Peyer's patch (tissue), 4 donors: ENCODE results near the gene PLXNA4. TPM values are rescaled to one million over a fixed set of nuclear protein-coding genes. Genes with fewer than 3 reads are reported as not detected.

Experiments used
- DNase-seq, 3 donors: peaks; one replicate each; pipeline ENCODE4 v3.0.0-alpha.2; 2017 to 2019
- H3K27ac ChIP-seq, 4 donors: fragments of 200-600 bp; sonication (generic); one replicate each; pipeline ENCODE4 v1.5.1; 2016 to 2019
- H3K27me3 ChIP-seq, 2 donors: fragments of 200-600 bp; sonication (generic); one replicate each; pipeline ENCODE4 v1.5.1; 2019
- H3K36me3 ChIP-seq, 3 donors: fragments of 200-600 bp; sonication (generic); one replicate each; pipeline ENCODE4 v1.5.1; 2016 to 2019
- H3K4me1 ChIP-seq, 4 donors: fragments of 200-600 bp; sonication (generic); one replicate each; pipeline ENCODE4 v1.5.1; 2016 to 2019
- H3K4me3 ChIP-seq, 4 donors: fragments of 200-600 bp; sonication (generic); 1 replicate in 3 of 4; 2 replicates in 1 of 4; pipeline ENCODE4 v1.5.1; 2016 to 2019; ENCODE audit warnings: mild to moderate bottlenecking in 1 of 4
- H3K9me3 ChIP-seq, 4 donors: fragments of 200-600 bp; sonication (generic); one replicate each; pipeline ENCODE4 v1.5.1; 2016 to 2019; ENCODE audit warnings: mild to moderate bottlenecking in 1 of 4
- CTCF ChIP-seq, 6 experiments: fragments of 450-650 bp in 4 of 6; fragments of 200-600 bp in 2 of 6; sonication (generic) in 1 of 6; IDR thresholded peaks; one replicate each; pipeline ENCODE4 v1.5.1; 2017 to 2019; ENCODE audit warnings: antibody characterized with exemption in 6 of 6, mild to moderate bottlenecking in 3 of 6, moderate library complexity in 1 of 6
- POLR2A ChIP-seq, 2 donors: fragments of 450-650 bp; IDR thresholded peaks; one replicate each; pipeline ENCODE4 v1.5.1; 2017; ENCODE audit warnings: antibody characterized with exemption in 2 of 2, mild to moderate bottlenecking in 2 of 2, moderate library complexity in 2 of 2
- total RNA-seq, 4 donors: library from RNA; depleted of rRNA; stranded (reverse); fragments of >200 nt; gene quantifications; one replicate each; pipeline ENCODE4 v1.1.0, GENCODE V29; 2016

Gene PLXNA4
- total RNA-seq, 4 donors from 2014 or later, result 1.4 to 3.8 (median 3.0) TPM

- Histone ChIP-seq H3K4me1 (no peaks in the 10 kb centered on the region), H3K36me3 (no peaks in the 10 kb centered on the region), H3K4me3 (no peak overlapping the region), H3K27ac (no peak overlapping the region), H3K9me3 (no peaks in the 10 kb centered on the region), H3K27me3 (no peaks in the 10 kb centered on the region)
- TF ChIP-seq POLR2A (IDR thresholded peaks at IDR 0.05), result no peak
- TF ChIP-seq CTCF (IDR thresholded peaks at IDR 0.05), result no peak
- DNase-seq, result no peak
Measured at GRCh38 chr7:132509643-132510042, 66.6 kb downstream of the PLXNA4 start.

GRCh38 chr7:132508724-132509353, 67.4 kb downstream of the PLXNA4 start:
- no peak overlapping the region for H3K27ac ChIP-seq
- no peak for TF ChIP-seq CTCF (IDR thresholded peaks at IDR 0.05)
- no peak for TF ChIP-seq POLR2A (IDR thresholded peaks at IDR 0.05)
- no peak for DNase-seq

GRCh38 chr7:132504852-132505251, 71.4 kb downstream of the PLXNA4 start:
- no peaks in the 10 kb centered on the region for H3K27me3 ChIP-seq
- H3K4me1 ChIP-seq, result no peaks in the 10 kb centered on the region
- no peaks in the 10 kb centered on the region for H3K9me3 ChIP-seq
- H3K4me3 ChIP-seq, result no peak overlapping the region
- no peak overlapping the region for H3K27ac ChIP-seq
- TF ChIP-seq POLR2A (IDR thresholded peaks at IDR 0.05) (no peak), CTCF (IDR thresholded peaks at IDR 0.05) (no peak)
- DNase-seq, result no peak
- no peaks in the 10 kb centered on the region for H3K36me3 ChIP-seq

More at GRCh38 chr7:132508724-132509353, 67.4 kb downstream of the PLXNA4 start:
- no peaks in the 10 kb centered on the region for H3K9me3 ChIP-seq
- H3K36me3 ChIP-seq, result no peaks in the 10 kb centered on the region
- no peaks in the 10 kb centered on the region for H3K4me1 ChIP-seq
- H3K27me3 ChIP-seq, result no peaks in the 10 kb centered on the region
- H3K4me3 ChIP-seq, result no peak overlapping the region

- no peaks in the 10 kb centered on the region for H3K27me3 ChIP-seq
- H3K27ac ChIP-seq, result no peak overlapping the region
- no peaks in the 10 kb centered on the region for H3K4me1 ChIP-seq
Measured at GRCh38 chr7:132504071-132504470, 72.2 kb downstream of the PLXNA4 start.

GRCh38 chr7:132503415-132503814, 72.9 kb downstream of the PLXNA4 start:
- Histone ChIP-seq H3K36me3 (no peaks in the 10 kb centered on the region), H3K27me3 (no peaks in the 10 kb centered on the region), H3K9me3 (no peaks in the 10 kb centered on the region), H3K4me1 (no peaks in the 10 kb centered on the region), H3K4me3 (no peak overlapping the region), H3K27ac (no peak overlapping the region)
- TF ChIP-seq CTCF (IDR thresholded peaks at IDR 0.05) (no peak), POLR2A (IDR thresholded peaks at IDR 0.05) (no peak)
- no peak for DNase-seq

More at GRCh38 chr7:132504071-132504470, 72.2 kb downstream of the PLXNA4 start:
- Histone ChIP-seq H3K36me3 (no peaks in the 10 kb centered on the region), H3K9me3 (no peaks in the 10 kb centered on the region), H3K4me3 (no peak overlapping the region)
- no peak for DNase-seq
- TF ChIP-seq POLR2A (IDR thresholded peaks at IDR 0.05), result no peak
- no peak for TF ChIP-seq CTCF (IDR thresholded peaks at IDR 0.05)
